Activated T-cell treated with anti-CD3 and anti-CD28 coated beads for 48 hours (primary cell): ENCODE data around the gene SHISA9.
"Not testable (repeated sequence)": the region's sequence is repeated elsewhere in the genome, so short reads cannot be mapped to it uniquely, and the experiment has no call there.

Experiments
- DNase-seq: peaks from one replicate; pipeline ENCODE4 v3.0.0-alpha.2; 2020; ENCODE audit warnings: low read depth

The SHISA9 gene

DNA sequence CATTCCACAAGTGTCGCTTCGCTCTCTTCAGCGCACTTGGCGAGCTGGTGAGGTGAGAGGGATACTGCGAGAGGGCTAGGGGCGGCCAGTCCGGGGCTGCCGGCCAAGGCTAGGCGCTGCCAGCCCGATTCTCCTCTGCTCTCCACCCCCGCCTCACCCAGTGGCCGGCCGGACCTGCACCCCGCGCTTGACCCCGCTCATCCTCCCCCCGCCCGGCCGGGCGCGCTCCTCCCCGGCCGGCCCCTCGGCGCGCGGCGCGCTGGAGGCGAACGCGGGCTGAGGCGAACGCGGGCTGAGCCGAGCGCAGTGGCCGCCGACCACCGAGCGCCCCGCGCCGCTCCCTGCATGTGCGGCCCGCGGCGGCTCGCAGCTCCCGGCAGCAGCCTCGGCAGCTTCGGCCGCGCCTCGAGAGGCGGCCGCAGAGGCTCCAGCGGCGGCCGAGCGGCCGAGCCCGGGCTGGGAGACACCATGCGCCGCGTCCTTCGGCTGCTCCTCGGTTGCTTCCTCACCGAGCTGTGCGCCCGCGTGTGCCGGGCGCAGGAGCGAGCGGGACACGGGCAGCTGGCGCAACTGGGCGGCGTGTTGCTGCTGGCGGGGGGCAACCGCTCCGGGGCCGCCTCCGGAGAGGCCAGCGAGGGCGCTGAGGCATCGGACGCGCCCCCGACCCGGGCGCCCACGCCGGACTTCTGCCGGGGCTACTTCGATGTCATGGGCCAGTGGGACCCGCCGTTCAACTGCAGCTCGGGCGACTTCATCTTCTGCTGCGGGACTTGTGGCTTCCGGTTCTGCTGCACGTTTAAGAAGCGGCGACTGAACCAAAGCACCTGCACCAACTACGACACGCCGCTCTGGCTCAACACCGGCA, at the start of gene SHISA9:
TSS of gene SHISA9 (plus strand) at position 2 of the 865 bp plus-strand sequence.
- no peak for DNase-seq

DNA sequence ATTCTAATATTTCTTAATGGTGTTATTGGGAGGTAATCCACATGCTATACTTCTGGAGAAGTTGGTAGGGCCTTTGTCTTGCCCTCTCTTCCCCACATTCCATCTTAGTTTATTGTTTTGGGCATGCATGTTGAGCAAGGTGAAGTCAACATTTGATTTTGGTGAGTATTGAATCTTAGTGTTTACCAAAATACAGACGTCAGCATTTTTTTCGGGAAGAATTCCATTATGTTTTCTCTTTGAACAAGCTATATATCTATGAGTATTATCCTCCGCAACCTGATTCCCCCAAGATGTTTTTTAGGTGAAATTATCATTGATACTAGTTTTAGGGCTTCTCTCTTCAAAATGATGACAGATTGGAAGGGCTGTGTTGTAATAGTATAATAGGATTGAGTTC, 47.4 kb upstream of the SHISA9 start:
- DNase-seq: no peak

DNA sequence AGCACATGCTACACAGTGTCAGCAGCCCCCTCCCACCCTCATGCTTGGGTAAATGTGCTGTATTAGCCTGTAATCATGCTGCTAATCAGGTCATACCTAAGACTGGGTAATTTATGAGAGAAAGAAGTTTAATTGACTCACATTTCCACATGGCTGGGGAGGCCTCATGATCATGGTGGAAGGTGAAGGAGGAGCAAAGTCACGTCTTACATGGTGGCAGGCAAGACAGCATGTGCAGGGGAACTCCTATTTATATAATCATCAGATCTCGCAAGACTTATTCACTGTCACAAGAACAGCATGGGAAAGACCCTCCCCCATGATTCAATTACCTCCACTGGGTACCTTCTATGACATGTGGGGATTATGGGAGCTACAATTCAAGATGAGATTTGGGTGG, 44.0 kb upstream of the SHISA9 start:
- not testable (repeated sequence) for DNase-seq

DNA sequence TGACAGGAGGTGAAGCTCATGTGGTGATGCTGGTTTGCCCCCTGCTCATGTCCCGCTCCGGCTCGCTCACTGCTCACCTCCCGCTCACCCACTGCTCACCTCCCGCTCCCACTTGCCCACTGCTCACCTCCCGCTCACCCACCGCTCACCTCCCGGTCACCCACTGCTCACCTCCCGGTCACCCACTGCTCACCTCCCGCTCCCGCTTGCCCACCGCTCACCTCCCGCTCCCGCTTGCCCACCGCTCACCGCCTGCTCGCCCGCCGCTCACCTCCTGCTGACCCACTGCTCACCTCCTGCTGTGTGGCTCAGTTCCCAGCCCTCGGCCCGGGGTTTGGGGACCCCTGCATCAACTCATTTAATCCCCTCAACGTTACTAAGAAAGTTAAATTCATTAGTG, 39.1 kb upstream of the SHISA9 start:
- no peak for DNase-seq

DNA sequence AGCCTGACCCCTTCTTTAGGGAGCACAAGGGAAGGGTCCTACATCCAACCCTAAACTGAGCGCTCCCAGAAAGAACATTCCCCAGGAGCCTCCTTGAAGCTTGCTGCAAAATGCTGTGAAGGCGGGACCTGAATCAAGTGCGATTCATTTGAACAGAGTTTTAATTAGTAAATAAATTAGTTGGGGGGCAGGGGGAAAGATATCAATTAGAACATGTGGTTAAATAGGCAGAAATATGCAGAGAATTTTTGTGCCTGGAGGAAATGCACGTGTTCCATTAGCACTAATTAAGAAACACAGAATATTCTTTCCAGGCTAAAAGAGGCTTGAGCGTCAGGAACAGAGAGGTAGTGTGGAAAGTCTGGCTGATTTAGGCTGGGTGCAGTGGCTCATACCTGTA, 38.5 kb upstream of the SHISA9 start:
- no peak for DNase-seq

DNA sequence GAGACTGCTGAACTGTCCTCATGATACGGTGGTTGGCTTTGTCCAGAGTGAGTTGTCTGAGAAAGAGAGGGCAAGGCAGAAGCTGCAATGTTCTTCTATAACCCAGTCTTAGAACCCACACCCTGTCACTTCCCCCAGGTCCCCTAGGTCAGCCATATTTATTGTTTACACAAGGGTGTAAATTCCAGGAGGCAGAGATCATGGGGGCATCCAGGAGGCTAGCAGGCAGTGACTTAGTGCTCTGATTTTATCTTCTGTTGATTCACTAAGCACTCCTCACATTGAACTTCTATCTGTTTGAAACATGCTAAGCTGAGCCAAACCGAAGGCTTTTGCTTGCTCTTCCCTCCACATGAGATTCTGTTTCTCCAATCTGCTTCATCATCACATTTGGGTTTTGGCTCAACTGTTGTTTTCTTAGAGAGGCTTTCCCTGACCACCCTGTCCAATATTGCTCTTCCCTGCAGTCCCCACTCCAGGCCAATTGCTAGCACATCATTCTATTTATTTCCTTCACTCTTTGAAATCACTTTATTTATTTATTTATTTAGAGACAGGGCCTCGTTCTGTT, 34.3 kb upstream of the SHISA9 start:
- DNase-seq: no peak

DNA sequence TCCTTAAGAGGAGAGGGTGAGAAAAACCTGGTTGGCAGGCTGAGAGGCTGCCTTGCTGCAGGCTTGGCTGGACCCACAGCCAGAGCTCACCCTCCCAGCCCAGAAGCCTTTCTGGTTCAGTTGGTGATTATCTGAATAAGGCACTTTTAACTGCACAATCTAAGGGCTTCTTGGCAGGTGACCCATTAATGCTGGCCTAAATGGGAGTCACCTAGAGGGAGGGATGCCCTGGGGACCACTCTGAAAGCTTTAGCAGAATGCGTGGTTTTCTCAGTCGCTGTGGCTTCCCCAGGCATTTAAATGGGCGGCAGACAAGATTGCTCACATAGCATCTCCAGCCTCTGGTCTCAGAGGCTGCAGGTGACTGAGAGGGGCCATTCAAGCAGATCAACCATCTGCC, 33.2 kb upstream of the SHISA9 start:
- DNase-seq: no peak

DNA sequence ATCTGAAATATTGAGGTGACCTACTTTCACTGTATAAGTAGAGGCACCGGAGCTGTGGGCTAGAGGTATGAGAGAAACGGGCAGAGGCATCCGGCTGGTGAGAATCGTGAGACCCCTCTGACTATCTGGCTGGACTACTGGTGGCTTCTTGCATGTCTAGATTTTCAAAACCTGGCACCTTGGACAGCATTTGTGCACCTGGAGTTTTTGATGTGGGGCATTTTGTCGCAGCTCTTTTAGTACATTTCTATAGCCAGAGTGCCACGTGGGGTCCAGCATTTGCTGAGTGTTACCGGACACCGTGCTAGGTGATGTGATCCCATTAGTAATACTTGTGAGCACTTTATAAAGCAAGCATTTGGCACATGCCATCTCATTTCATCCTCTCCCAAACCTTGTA, 32.6 kb upstream of the SHISA9 start:
- DNase-seq: no peak

DNA sequence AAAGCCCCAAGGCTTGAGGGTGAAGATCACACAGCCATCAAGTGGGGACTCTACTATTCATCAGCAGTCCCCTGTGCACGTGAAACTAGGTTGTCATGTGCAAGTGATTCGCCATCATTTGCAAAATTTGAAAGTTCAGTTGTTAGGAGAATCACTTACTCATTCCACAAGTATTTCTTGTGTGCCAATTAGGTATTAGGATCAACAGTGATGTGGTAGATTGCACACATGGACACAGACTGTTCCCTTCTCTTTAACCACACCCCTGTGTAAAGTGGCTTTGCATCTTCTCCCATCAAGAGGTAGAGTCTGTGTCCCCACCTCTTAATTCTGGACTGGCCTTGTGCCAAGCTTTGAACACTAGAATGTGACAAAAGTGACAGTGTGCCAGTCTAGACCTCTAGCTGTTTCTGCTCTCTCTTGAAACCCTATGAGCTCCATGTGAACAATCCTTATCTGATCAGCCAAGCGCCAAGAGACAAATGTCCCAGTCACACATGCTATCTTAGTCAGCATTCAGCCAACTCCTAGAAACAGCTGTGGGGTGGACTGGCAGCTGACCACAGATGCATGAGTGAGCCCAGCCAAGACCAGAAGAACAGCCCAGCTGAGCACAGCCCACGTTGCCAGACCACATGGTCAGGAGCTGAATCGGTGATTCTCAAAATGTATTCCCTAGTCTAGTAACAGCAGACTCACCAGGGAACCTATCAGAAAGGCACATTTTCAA, 31.5 kb upstream of the SHISA9 start:
- no peak for DNase-seq

DNA sequence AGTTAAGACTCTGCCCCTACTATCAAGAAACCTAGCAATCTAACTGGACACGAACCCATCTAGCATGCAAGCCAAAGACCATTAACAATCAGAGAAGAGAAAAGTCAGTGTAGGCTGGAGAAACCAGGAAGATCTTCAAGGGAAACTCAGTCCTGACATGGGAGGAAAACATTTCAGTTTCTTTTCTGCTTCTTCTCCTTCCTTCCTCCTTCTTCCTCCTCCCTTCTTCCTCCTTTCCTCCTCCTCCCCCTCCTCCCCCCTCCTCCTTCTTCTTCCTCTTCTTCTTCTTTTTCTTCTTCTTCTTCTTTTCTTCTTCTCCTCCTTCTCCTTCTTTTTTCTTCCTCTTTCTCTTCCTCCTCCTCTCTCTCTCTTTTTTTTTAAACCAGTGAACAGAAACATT, 29.6 kb upstream of the SHISA9 start:
- DNase-seq: no peak

DNA sequence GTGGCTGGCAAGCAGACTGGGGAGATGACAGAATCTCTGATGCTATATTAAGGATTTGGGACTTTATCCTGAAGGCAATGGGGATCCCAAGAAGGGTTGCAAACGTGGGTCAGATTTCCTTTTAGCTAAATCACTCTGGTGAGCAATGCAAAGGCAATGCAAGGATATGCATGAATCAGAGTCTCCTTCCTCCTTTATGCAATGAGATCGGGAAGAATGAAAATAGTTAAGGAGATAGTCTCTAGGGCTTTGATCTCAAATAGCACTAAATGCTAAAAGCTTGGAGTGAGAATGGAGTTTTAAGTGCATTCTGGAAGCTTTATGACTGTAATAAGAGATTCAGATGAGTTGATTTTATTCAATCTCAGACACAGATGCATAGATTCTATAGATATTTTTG, 27.2 kb upstream of the SHISA9 start:
- DNase-seq: no peak

DNA sequence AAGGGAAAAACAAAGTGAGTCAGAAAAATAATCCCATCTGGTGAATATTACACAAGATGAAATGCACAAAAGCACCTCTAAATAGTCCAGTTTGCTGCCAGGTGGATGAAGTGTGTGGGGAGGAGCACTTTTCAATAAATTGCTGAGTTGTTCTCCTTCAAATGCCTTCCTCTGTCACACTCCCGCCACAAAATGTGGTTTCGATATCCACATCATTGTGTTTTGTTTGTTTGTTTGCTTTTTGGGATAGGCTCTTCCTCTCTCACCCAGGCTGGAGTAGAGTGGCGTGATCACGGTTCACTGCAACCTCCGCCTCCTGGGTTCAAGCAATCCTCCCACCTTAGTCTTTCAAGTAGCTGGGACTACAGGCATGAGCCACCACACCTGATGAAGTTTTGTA, 24.6 kb upstream of the SHISA9 start:
- no peak for DNase-seq

DNA sequence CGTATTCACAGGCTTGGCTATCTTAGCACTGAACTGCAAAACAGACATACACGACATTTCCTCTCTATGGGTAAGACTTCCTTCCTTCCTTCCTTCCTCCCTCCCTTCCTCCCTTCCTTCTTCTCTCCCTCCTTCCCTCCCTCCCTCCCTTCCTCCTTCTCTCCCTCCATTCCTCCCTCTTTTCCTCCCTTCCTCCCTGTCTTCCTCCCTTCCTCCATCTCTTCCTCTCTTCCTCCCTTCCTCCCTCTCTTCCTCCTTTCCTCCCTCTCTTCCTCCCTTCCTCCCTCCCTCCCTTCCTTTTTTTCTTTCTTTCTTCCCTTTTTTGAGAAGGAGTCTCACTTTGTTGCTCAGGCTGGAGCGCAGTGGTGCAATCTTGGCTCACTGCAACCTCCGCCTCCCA, 22.4 kb upstream of the SHISA9 start:
- no peak for DNase-seq

DNA sequence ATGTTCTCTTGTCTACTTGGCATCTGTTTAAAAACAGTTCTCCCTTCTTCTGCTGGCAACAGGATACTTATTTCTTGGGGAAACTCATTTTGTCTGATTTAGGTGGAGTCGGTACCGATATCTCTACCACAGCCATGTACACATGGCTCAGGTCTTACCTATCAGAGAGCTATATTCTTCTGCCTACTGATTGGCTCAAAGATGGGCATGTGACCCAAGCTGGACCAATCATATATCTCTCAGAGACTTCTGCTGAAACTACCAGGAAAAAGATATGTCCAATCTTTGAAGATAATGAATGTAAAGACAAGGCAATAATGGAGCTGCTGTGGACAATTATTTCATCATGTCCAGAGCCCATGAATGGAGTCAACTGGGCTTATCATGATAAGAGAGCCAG, 21.6 kb upstream of the SHISA9 start:
- DNase-seq: no peak

DNA sequence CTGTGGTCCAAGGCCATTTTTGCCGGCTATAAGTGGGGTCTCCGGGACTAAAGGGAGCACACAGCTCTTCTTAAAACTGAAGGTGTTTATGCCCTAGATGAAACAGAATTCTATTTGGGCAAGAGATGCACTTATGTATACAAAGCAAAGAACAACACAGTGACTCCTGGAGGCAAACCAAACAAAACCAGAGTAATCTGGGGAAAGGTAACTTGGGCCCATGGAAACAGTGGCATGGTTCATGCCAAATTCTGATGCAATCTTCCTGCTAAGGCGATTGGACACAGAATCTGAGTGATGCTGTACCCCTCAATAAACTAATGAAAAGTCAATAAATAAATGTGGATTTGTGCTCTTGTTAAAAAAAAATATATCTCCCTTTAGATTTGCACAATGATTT, 20.2 kb upstream of the SHISA9 start:
- DNase-seq: no peak

DNA sequence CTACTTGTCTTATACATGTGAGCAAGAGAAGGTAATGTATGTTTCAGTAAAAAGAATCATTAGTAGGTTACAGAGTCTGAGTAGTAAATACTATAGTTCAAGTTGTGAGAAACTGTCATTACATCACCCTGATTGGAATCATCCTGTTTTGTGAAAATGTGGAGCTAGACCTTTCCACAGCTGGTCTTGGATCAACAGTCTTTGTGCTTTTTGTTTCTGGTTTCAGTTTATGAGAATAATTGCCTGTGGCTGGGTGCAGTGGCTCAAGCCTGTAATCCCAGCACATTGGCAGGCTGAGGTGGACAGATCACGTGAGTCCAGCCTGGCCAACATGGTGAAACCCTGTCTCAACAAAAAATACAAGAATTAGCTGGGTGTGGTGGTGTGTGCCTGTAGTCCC, 19.7 kb upstream of the SHISA9 start:
- DNase-seq: no peak

DNA sequence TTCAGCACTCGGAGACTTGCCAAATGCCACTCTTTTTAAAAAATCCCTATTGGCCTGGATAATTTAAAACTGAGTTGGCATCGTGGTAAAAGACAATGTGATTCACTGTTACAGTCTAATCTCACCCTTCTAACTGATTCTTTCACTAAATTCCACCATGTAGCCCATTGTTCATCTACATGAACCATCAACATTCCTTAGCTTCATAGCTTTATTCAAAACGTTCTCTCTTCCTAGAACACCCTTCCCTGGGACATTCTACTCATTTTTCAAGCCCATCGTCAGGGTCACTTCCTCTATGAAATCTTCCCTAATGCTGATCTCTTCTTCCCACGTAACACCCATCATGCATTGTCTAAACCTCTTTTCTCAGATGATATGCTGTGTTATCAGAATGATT, 15.7 kb upstream of the SHISA9 start:
- DNase-seq: no peak

DNA sequence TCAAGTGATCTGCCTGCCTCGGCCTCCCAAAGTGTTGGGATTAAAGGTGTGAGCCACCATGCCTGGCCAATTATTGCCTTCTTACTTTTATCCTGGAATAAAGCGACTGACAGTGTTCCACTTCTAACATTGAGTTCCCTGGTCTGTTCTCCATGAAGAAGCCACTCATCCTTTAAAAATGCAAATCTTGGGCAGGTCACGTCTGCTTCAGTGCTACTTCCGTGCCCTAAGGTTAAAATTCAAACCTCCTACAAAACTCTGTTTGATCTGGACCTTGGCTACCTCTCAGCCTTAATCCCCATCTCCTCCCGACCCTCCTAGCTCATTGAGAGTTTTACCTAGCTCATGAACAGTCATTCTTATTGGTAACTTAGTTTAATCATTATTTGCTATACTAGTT, 9.6 kb upstream of the SHISA9 start:
- DNase-seq: no peak

DNA sequence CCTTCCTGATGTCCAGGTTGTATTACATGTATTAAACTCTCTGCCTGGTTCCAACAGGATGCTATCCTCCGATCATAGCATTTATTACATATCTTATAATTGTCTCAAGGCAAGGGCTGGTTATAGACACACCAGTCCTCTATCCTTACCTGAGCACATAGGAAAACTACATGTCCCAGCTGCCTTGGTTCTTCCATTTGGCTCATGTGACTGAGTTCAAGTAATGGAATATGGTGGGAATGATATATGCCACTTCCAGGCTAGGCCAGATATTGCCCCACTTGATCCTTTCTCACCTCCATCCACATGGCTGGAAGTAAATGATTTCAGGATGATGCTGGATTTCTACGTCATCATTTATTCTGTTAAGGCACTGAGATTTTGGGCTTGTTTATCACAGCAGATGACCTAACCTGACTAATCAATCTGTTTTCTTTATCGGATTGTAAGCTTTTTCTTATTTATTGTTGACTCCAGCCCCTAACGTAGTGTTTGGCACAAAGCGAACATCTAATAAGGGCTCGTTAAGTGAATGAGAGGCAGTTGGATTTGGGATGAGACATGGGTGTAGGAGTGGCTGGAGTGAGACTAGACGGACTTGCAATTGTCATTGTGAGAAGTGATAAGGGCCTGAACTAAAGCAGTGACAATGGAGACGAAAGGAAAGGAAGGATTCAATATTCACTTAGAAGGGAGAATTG, 8.2 kb upstream of the SHISA9 start:
- no peak for DNase-seq

DNA sequence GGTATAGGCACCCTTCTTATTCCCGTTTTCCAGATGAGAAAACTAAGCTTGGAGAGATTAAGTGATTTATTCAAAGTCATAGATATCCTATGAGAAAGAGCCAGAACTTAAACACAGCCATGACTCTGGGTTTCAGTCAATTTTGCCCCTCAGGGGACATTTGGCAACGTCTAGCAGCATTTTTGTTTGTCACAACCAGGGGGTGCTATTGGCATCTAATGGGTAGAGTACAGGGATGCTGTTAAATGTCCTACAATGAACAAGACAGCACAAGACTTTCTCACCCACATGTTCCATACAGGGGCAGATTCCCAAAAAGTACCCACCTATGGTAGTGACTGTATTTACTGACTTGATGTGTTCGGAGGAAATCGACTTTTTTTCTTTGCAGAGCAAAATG, 4.8 kb upstream of the SHISA9 start:
- DNase-seq: no peak

DNA sequence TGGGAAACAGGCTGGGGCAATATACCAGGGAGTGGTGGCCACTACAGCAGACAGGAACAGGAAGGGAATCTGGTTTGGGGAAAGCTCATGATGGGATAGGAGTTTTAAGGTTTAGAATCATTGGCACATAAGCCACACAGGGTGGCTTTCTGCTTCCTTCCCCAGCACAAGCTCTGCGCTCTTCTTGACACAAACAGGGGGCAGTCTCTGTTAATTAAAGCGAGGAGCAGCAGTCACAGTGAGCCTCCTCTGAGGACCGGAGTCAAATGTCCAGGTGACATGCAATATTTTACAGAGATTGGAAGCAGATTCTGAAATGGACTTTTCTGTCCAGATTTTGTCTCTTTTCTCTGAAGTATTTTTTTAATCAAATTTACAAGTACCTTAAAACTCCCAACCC, 2.8 kb upstream of the SHISA9 start:
- DNase-seq: no peak

DNA sequence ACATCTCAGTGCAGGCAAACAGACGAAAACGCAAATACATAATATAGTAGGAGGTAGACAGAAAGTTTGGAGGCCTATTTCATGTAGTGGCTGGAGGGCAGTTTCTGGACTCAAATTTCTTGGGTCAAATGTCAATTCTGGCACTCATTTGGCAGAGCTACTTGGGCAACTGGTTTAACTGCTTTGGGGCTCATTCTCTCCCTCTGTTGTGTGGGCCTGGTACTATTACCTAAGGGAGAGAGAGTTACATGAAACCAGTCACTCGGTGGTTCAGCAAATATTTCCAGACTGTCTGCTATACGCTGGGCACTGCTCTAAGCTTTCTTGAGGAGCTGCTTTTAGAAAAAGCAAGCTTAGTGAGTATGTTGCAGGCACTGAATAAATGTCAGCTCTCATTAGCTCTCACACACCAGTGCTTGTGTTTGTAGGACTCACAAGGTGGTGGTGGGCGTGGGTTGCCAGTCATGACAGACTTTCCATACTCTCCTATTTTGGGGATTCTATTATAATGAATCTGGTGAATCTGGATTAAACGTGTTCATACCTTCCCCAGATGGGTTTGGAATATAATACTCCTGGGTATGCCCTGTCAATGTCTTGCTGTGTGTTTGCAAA, 1.8 kb upstream of the SHISA9 start:
- DNase-seq: no peak
